HG02642 (cell line): ENCODE measurements around the gene AIM2.
"Not testable (repeated sequence)": the region's sequence is repeated elsewhere in the genome, so short reads cannot be mapped to it uniquely, and the experiment has no call there.

Experiments used
- ATAC-seq: cut with Tn5 transposase; IDR thresholded peaks from one replicate; pipeline ENCODE4 v1.9.1; 2021; ENCODE audit warnings: mild to moderate bottlenecking; ENCODE audit not compliant: unreplicated experiment, poor library complexity

Gene AIM2

GRCh38 chr1:159026841-159027240, 49.7 kb downstream of the AIM2 start:
- not testable (repeated sequence) for ATAC-seq

DNA sequence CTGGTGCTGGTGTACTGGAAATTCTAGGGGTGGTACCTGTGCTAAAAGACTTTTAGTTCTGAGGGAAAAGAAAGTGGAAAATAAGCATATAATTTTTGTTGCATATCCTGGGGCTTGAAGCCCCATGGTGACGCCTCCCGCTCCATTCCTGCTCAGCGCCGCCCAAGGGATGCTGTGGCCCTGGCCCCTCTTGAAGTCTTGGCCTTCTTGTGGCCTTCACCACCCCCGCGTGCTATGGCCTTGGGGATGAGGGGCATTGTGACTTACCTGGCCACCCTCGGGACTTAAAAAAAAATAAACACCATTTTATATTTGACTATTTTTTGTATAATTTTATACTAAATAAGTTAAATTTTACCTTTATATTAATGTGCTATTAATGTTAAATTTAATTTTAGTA, 51.5 kb downstream of the AIM2 start:
- no peak for ATAC-seq

DNA sequence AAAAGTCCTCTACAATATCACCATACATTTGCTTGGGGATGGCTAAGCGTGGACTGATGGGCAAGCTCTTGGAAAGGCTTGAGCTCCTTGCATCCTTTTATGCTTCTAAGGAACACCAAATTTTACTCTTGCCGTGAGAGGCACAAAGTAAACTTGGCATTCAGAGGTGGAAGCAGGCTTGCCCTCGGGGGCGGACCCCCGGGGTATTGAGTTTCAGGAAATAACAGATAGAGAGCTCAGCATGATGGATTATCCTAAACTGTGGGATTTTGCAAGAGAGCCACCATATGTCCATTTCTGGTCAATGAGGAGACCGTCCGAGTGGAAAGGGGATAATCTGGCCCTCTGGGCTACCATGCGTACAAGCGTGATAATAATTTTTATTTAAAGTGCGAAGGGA, 52.8 kb downstream of the AIM2 start:
- ATAC-seq = no peak

- ATAC-seq = peak; percentile 96
Measured at GRCh38 chr1:159015440-159015909, 61.1 kb downstream of the AIM2 start.

DNA sequence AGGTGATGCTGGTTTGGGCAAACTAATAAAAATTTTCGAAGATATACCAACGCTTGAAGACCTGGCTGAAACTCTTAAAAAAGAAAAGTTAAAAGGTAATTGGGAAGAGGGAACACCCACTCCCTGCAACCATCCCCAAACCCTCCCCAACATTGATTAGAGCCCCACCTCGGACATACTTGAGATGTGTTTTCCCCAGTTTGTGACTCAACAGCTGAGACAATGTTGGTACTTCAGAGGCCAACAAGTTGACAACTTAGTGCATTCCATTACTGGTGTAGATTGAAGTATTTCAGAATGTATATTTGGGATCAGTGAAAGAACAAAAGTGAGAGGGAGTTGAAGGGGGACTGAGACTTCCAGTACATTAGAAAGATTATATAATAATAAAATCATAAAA, 61.7 kb downstream of the AIM2 start:
- no peak for ATAC-seq

DNA sequence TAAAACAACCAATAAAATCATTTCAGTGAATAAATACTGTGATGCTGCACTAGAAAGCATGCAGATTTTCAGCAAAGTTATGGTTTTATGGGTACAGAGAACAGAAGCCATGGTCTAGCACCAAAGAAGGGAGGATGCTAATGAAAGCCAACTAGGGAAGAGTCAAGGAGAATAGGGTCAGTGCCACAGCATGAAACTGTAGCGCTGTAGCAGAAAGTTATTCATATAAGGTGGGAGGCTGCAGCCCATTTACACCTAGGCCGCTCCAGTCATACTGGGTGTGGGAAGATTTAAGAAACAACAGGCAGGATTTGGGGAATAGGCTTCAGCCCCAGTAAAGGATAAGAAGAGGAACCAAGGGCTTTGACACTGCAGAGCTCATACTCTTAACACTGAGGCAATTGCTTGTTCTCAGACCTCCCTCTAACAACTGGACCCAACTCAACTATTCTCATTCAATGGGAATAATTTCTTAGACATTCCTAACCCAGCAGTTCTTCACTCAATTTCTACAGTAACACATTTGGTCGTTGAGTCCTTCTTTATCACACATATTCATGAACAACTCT, 62.5 kb downstream of the AIM2 start:
- no peak for ATAC-seq

GRCh38 chr1:159012495-159012894, 64.1 kb downstream of the AIM2 start:
- ATAC-seq = no peak
